HEK293 (cell line): ENCODE measurements around the gene NID2.

Experiments used
- CTCF ChIA-PET: fragments of 350-600 bp; formaldehyde crosslinking; extraction: SDS; loops from one replicate; lab custom pipeline; 2021; ENCODE audit warnings: antibody characterized with exemption; lab: Yijun Ruan, JAX
- POLR2A ChIA-PET: fragments of 300-600 bp; formaldehyde crosslinking; extraction: SDS; loops from one replicate; lab custom pipeline; 2020; ENCODE audit warnings: antibody characterized with exemption, inconsistent platforms; lab: Yijun Ruan, JAX
- H3K27ac ChIP-seq: fragments of 200-500 bp; sonication (Bioruptor generic); 2 replicates; pipeline ENCODE4 v1.5.1; 2014; ENCODE audit warnings: low read depth, low read length, control low read depth, inconsistent platforms; ENCODE audit errors: extremely low read depth
- H3K36me3 ChIP-seq, 2 experiments: fragments of 200-500 bp in 1 of 2; sonication (Bioruptor generic) in 1 of 2; 1 replicate in 1 of 2; 2 replicates in 1 of 2; pipeline ENCODE4 v1.5.1; 2014 to 2017; ENCODE audit warnings: inconsistent platforms in 2 of 2, low read length in 2 of 2; ENCODE audit not compliant: control insufficient read depth in 2 of 2, insufficient read depth in 1 of 2
- H3K4me1 ChIP-seq: fragments of 200-500 bp; sonication (Bioruptor generic); 2 replicates; pipeline ENCODE4 v1.5.1; 2014; ENCODE audit warnings: mild to moderate bottlenecking, low read length, inconsistent platforms; ENCODE audit not compliant: control insufficient read depth, insufficient read depth
- H3K4me3 ChIP-seq: 2 replicates; pipeline ENCODE4 v1.5.1; 2011; ENCODE audit warnings: low read depth, mild to moderate bottlenecking, control low read depth, low read length, moderate library complexity
- H3K9me3 ChIP-seq: fragments of 200-500 bp; sonication (Bioruptor generic); 2 replicates; pipeline ENCODE4 v1.5.1; 2014; ENCODE audit warnings: low read depth, low read length, inconsistent platforms; ENCODE audit not compliant: control insufficient read depth, insufficient read depth
- GLIS2 ChIP-seq: fragments of 450-650 bp; formaldehyde crosslinking; IDR thresholded peaks from 2 replicates; pipeline ENCODE4 v1.5.1; 2016; ENCODE audit warnings: missing biosample characterization, missing genetic modification characterization
- HOXC10 ChIP-seq: sonication (generic); formaldehyde crosslinking; IDR thresholded peaks from 2 replicates; pipeline ENCODE4 v1.8.1; 2023; ENCODE audit warnings: mild to moderate bottlenecking, missing genetic modification reagents
- KLF10 ChIP-seq: fragments of 450-650 bp; IDR thresholded peaks from 2 replicates; pipeline ENCODE4 v1.5.1; 2018; ENCODE audit warnings: missing biosample characterization, mild to moderate bottlenecking, missing genetic modification characterization
- KLF8 ChIP-seq: fragments of 450-650 bp; formaldehyde crosslinking; IDR thresholded peaks from 2 replicates; pipeline ENCODE4 v1.5.1; 2016; ENCODE audit warnings: missing biosample characterization, missing genetic modification characterization
- OSR2 ChIP-seq: fragments of 450-650 bp; formaldehyde crosslinking; IDR thresholded peaks from 2 replicates; pipeline ENCODE4 v1.5.1; 2016; ENCODE audit warnings: missing biosample characterization, missing genetic modification characterization
- RBAK ChIP-seq: fragments of 450-650 bp; formaldehyde crosslinking; IDR thresholded peaks from 2 replicates; pipeline ENCODE4 v1.5.1; 2016; ENCODE audit warnings: missing biosample characterization, missing genetic modification characterization
- SALL2 ChIP-seq: fragments of 450-650 bp; formaldehyde crosslinking; IDR thresholded peaks from 2 replicates; pipeline ENCODE4 v1.5.0; 2017; ENCODE audit warnings: missing biosample characterization, mild to moderate bottlenecking, missing genetic modification characterization, borderline replicate concordance
- TCF7L2 ChIP-seq: IDR thresholded peaks from 2 replicates; pipeline ENCODE4 v1.6.1; 2011; ENCODE audit warnings: low read depth, mild to moderate bottlenecking, inconsistent platforms, low read length, moderate library complexity, borderline replicate concordance
- ZBTB21 ChIP-seq: fragments of 450-650 bp; formaldehyde crosslinking; IDR thresholded peaks from 2 replicates; pipeline ENCODE4 v1.5.1; 2017; ENCODE audit warnings: missing biosample characterization, missing genetic modification characterization
- ZBTB7A ChIP-seq: fragments of 450-650 bp; formaldehyde crosslinking; IDR thresholded peaks from 2 replicates; pipeline ENCODE4 v1.5.1; 2016; ENCODE audit warnings: low read depth, missing biosample characterization, missing genetic modification characterization
- ZFP41 ChIP-seq: fragments of 450-650 bp; formaldehyde crosslinking; IDR thresholded peaks from 2 replicates; pipeline ENCODE4 v1.5.1; 2016; ENCODE audit warnings: missing biosample characterization, missing genetic modification characterization, borderline replicate concordance
- ZNF112 ChIP-seq: fragments of 450-650 bp; formaldehyde crosslinking; IDR thresholded peaks from 2 replicates; pipeline ENCODE4 v1.5.0; 2017; ENCODE audit warnings: missing biosample characterization, missing genetic modification characterization
- ZNF132 ChIP-seq: fragments of 450-650 bp; formaldehyde crosslinking; IDR thresholded peaks from 2 replicates; pipeline ENCODE4 v1.5.1; 2017; ENCODE audit warnings: missing biosample characterization, missing genetic modification characterization, borderline replicate concordance
- ZNF140 ChIP-seq: fragments of 450-650 bp; formaldehyde crosslinking; IDR thresholded peaks from 2 replicates; pipeline ENCODE4 v1.5.1; 2016; ENCODE audit warnings: missing biosample characterization, missing genetic modification characterization
- ZNF146 ChIP-seq: fragments of 450-650 bp; formaldehyde crosslinking; IDR thresholded peaks from 2 replicates; pipeline ENCODE4 v1.5.1; 2016; ENCODE audit warnings: missing biosample characterization, missing genetic modification characterization
- ZNF169 ChIP-seq: fragments of 450-650 bp; formaldehyde crosslinking; IDR thresholded peaks from 2 replicates; pipeline ENCODE4 v1.5.1; 2016; ENCODE audit warnings: missing biosample characterization, missing genetic modification characterization
- ZNF175 ChIP-seq: fragments of 450-650 bp; formaldehyde crosslinking; IDR thresholded peaks from 2 replicates; pipeline ENCODE4 v1.5.1; 2016; ENCODE audit warnings: missing biosample characterization, missing genetic modification characterization
- ZNF19 ChIP-seq: fragments of 450-650 bp; formaldehyde crosslinking; IDR thresholded peaks from 2 replicates; pipeline ENCODE4; 2016; ENCODE audit warnings: missing biosample characterization, missing genetic modification characterization, low read depth
- ZNF23 ChIP-seq: fragments of 450-650 bp; formaldehyde crosslinking; IDR thresholded peaks from 2 replicates; pipeline ENCODE4 v1.5.1; 2016; ENCODE audit warnings: missing biosample characterization, missing genetic modification characterization, borderline replicate concordance
- ZNF24 ChIP-seq: fragments of 450-650 bp; formaldehyde crosslinking; IDR thresholded peaks from 2 replicates; pipeline ENCODE4 v1.5.1; 2016; ENCODE audit warnings: missing biosample characterization, missing genetic modification characterization
- ZNF324 ChIP-seq: fragments of 450-650 bp; formaldehyde crosslinking; IDR thresholded peaks from 2 replicates; pipeline ENCODE4 v1.5.1; 2016; ENCODE audit warnings: missing biosample characterization, missing genetic modification characterization
- ZNF391 ChIP-seq: fragments of 450-650 bp; formaldehyde crosslinking; IDR thresholded peaks from 2 replicates; pipeline ENCODE4 v1.5.1; 2016; ENCODE audit warnings: low read depth, missing biosample characterization, missing genetic modification characterization, borderline replicate concordance
- ZNF510 ChIP-seq: fragments of 450-650 bp; formaldehyde crosslinking; IDR thresholded peaks from 2 replicates; pipeline ENCODE4 v1.5.1; 2018; ENCODE audit warnings: mild to moderate bottlenecking, missing genetic modification characterization, missing biosample characterization; ENCODE audit not compliant: insufficient replicate concordance
- ZNF544 ChIP-seq: fragments of 450-650 bp; formaldehyde crosslinking; IDR thresholded peaks from 2 replicates; pipeline ENCODE4 v1.5.0; 2017; ENCODE audit warnings: missing biosample characterization, missing genetic modification characterization
- ZNF549 ChIP-seq: fragments of 450-650 bp; IDR thresholded peaks from 2 replicates; pipeline ENCODE4 v1.5.1; 2018; ENCODE audit warnings: missing biosample characterization, missing genetic modification characterization, mild to moderate bottlenecking, inconsistent platforms, moderate library complexity
- ZNF623 ChIP-seq: fragments of 450-650 bp; formaldehyde crosslinking; IDR thresholded peaks from 2 replicates; pipeline ENCODE4 v1.5.1; 2016; ENCODE audit warnings: missing biosample characterization, missing genetic modification characterization
- ZNF670 ChIP-seq: fragments of 450-650 bp; formaldehyde crosslinking; IDR thresholded peaks from 2 replicates; pipeline ENCODE4 v1.5.1; 2016; ENCODE audit warnings: missing biosample characterization, missing genetic modification characterization, low read depth
- ZNF792 ChIP-seq: fragments of 450-650 bp; formaldehyde crosslinking; IDR thresholded peaks from 2 replicates; pipeline ENCODE4 v1.5.1; 2016; ENCODE audit warnings: missing biosample characterization, missing genetic modification characterization
- TF ChIP-seq, protein P1 (sequence below): fragments of 450-650 bp; formaldehyde crosslinking; IDR thresholded peaks from 2 replicates; pipeline ENCODE4 v1.5.1; 2016; ENCODE audit warnings: missing biosample characterization, missing genetic modification characterization, borderline replicate concordance
- TF ChIP-seq, protein P2 (sequence below): fragments of 450-650 bp; IDR thresholded peaks from 2 replicates; pipeline ENCODE4 v1.5.1; 2018; ENCODE audit warnings: missing biosample characterization, mild to moderate bottlenecking, missing genetic modification characterization

Gene NID2

DNA sequence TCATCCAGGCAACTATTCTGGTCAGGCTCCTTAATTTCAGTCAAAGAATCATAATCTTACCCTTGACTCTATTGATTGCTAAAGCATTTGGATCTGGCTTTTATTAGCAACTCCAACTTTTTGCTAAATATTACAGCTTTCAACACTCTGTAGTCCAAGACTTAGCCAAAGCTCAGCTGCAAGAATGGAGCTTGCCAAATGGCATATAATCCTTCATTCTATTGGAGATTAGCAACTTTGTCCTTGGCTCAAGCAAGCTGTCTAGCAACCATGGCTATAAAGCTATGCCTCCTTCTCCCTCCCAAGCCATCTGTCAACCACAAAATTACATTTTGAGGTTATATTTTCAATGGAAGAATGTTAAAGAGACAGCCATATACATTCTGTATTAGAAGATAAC, 23.1 kb upstream of the NID2 start:
- Histone ChIP-seq H3K9me3 (no peaks in the 10 kb centered on the region), H3K36me3 (no peaks in the 10 kb centered on the region), H3K4me3 (no peak overlapping the region), H3K4me1 (no peaks in the 10 kb centered on the region), H3K27ac (no peak overlapping the region)
- TF ChIP-seq GLIS2 (tag by site-specific recombination) = no peak
- no peak for TF ChIP-seq ZNF112 (tag by site-specific recombination)
- no peak for TF ChIP-seq SALL2 (tag by site-specific recombination)
- TF ChIP-seq ZNF324 (tag by site-specific recombination) = no peak
- no peak for TF ChIP-seq RBAK
- TF ChIP-seq, protein P1, sequence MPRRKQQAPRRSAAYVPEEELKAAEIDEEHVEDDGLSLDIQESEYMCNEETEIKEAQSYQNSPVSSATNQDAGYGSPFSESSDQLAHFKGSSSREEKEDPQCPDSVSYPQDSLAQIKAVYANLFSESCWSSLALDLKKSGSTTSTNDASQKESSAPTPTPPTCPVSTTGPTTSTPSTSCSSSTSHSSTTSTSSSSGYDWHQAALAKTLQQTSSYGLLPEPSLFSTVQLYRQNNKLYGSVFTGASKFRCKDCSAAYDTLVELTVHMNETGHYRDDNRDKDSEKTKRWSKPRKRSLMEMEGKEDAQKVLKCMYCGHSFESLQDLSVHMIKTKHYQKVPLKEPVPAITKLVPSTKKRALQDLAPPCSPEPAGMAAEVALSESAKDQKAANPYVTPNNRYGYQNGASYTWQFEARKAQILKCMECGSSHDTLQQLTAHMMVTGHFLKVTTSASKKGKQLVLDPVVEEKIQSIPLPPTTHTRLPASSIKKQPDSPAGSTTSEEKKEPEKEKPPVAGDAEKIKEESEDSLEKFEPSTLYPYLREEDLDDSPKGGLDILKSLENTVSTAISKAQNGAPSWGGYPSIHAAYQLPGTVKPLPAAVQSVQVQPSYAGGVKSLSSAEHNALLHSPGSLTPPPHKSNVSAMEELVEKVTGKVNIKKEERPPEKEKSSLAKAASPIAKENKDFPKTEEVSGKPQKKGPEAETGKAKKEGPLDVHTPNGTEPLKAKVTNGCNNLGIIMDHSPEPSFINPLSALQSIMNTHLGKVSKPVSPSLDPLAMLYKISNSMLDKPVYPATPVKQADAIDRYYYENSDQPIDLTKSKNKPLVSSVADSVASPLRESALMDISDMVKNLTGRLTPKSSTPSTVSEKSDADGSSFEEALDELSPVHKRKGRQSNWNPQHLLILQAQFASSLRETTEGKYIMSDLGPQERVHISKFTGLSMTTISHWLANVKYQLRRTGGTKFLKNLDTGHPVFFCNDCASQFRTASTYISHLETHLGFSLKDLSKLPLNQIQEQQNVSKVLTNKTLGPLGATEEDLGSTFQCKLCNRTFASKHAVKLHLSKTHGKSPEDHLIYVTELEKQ (tag by site-specific recombination) = no peak
- no peak for TF ChIP-seq ZNF24 (tag by site-specific recombination)
- TF ChIP-seq ZNF19 = no peak
- no peak for TF ChIP-seq ZNF391 (tag by site-specific recombination)
- TF ChIP-seq ZBTB21 (tag by site-specific recombination) = no peak
- TF ChIP-seq ZNF175 = no peak
- TF ChIP-seq ZNF670 = no peak
- TF ChIP-seq HOXC10 = no peak
- no peak for TF ChIP-seq KLF10
- no peak for TF ChIP-seq ZNF510
- TF ChIP-seq ZNF23 = no peak
- TF ChIP-seq OSR2 (tag by site-specific recombination) = no peak
- TF ChIP-seq KLF8 (tag by site-specific recombination) = no peak
- ChIA-PET POLR2A (no interaction called here), CTCF (no interaction called here)

DNA sequence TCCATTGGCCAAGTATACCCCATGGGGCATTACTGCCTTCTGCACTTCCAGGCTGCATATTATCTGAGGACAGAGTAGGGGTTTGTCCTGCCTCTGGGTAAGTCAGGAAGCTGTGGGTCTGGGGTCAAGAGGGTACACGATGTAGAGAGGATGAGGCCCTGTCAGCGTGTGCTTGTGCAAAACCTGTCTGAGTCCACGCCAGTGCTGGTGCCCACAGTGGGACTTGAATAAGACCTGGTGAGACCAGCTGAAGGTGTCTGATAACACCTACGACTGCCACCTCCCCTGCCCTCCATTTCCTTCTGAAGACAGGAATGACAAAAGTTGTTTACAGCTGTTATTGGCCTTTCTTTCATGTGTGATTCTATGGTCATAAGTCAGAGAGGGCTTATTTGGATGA, 22.1 kb upstream of the NID2 start:
- H3K9me3 ChIP-seq = no peaks in the 10 kb centered on the region
- no peaks in the 10 kb centered on the region for H3K4me1 ChIP-seq
- no peak overlapping the region for H3K4me3 ChIP-seq
- no peak for TF ChIP-seq ZNF623 (tag by site-specific recombination)
- no peaks in the 10 kb centered on the region for H3K36me3 ChIP-seq
- ChIA-PET CTCF (no interaction called here), POLR2A (no interaction called here)
- no peak overlapping the region for H3K27ac ChIP-seq

DNA sequence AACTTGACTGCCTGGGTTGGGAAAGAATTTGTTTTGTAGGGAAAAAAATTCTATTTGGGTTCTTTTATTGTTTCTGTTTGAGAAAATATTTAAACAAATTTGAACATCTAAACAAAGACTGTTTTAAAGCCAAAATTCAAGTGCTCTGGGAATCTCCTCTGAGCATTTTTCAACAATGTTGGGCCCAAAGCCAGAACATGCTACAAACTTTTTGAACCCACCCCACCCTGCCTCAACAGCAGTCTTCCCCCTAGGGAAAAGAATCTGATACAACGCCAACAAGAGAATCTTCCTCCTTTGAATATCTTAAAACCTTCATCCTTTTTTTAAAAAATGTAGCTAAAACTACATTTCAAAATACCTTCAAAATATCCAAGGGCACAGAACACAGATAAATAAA, 20.4 kb upstream of the NID2 start:
- CTCF ChIA-PET = interaction anchor here (0.6 to 0.8 kb wide), 4 partner anchors 17 to 181 kb away, joined by 3 to 4 read pairs (median 3); no protein-coding TSS in a partner anchor
- Histone ChIP-seq H3K4me3 (no peak overlapping the region), H3K9me3 (no peaks in the 10 kb centered on the region), H3K36me3 (no peaks in the 10 kb centered on the region), H3K4me1 (no peaks in the 10 kb centered on the region), H3K27ac (no peak overlapping the region)
- POLR2A ChIA-PET = no interaction called here
- TF ChIP-seq ZBTB7A (tag by site-specific recombination) = no peak
- no peak for TF ChIP-seq ZNF544 (tag by site-specific recombination)
- TF ChIP-seq ZBTB21 (tag by site-specific recombination) = no peak
- TF ChIP-seq TCF7L2 = no peak
- no peak for TF ChIP-seq ZFP41 (tag by site-specific recombination)
- TF ChIP-seq ZNF169 = no peak
- TF ChIP-seq ZNF792 (tag by site-specific recombination) = no peak
- TF ChIP-seq ZNF146 (tag by site-specific recombination) = no peak
- TF ChIP-seq, protein P2, sequence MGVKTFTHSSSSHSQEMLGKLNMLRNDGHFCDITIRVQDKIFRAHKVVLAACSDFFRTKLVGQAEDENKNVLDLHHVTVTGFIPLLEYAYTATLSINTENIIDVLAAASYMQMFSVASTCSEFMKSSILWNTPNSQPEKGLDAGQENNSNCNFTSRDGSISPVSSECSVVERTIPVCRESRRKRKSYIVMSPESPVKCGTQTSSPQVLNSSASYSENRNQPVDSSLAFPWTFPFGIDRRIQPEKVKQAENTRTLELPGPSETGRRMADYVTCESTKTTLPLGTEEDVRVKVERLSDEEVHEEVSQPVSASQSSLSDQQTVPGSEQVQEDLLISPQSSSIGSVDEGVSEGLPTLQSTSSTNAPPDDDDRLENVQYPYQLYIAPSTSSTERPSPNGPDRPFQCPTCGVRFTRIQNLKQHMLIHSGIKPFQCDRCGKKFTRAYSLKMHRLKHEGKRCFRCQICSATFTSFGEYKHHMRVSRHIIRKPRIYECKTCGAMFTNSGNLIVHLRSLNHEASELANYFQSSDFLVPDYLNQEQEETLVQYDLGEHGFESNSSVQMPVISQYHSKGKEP (tag by site-specific recombination) = no peak
- TF ChIP-seq ZNF140 = no peak
- no peak for TF ChIP-seq ZNF549
- TF ChIP-seq ZNF132 (tag by site-specific recombination) = no peak
